NCI-H345 treated with DMSO at 0.1 percent for 48 hours (cell line): ENCODE measurements around the gene BCAT1.
"Not testable (repeated sequence)": the region's sequence is repeated elsewhere in the genome, so short reads cannot be mapped to it uniquely, and the experiment has no call there.

Source experiments
- DNase-seq: peaks from one replicate; lab custom pipeline; 2025; ENCODE audit not compliant: unreplicated experiment; lab: John Stamatoyannopoulos, UW

Gene BCAT1

DNA sequence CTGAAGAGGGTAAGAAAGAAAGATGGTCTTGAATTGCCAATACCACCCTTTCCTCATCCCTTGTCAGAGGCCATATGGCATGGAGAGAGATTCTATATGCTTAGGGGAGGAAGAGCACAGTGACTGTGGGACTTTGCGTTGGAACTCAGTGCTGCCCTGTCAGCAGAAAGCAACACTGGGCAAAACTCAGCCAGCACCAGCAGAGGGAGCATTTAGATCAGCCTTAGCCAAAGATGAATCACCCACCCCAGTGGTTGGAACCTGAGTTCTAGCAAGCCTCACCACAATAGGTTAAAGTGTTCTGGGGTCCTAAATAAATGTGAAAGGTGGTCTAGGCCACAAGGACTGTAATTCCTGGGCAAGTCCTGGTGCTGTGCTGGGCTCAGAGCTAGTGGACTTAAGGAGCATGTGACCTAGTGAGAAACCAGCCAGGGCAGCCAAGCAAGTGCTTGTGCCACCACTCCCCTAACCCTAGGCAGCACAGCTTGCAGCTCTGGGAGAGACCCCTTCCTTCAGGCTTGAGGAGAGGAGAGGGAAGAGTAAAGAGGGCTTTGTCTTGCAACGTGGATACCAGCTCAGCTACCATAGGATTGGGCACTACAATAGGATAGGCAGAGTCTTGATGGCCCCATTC is 11.4 kb upstream of the BCAT1 start:
- no peak for DNase-seq

GRCh38 chr12:24956351-24956750 is 7.5 kb upstream of the BCAT1 start:
- not testable (repeated sequence) for DNase-seq

DNA sequence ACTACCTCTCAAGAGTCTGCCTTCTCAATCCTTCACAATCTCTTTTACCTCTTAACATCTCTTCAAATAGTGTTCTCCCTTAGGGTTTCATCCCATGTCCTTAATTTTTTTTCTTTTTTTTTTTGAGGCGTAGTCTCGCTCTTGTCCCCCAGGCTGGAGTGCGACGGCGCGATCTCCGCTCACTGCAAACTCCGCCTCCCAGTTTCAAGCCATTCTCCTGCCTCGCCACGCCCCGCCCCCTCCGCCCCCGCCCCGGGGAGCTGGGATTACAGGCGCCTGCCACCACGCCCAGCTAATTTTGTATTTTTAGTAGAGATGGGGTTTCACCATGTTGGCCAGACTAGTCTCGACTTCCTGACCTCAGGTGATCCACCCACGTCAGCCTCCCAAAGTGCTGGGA is 7.0 kb upstream of the BCAT1 start:
- no peak for DNase-seq

- DNase-seq, result no peak
Observed at GRCh38 chr12:24955389-24955788, 6.5 kb upstream of the BCAT1 start.

DNA sequence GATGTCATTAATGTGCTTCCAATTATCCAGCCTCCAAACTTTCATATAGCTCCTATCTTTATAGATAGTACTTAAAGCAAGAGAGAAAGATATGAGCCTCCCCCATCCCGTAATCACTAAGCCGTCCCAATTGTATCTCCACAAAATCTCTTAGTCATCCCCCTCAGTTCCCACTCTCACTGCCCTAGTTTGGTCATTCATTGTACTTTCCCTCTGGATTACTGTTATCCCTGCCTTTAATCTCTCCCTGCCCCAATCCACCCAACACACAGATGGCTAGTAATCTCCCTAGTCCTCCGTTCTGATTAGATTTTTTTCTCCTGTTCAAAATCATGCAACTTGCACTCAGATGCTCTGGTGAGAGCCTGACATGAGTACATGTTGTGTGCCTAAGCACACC is 5.4 kb upstream of the BCAT1 start:
- no peak for DNase-seq

- no peak for DNase-seq
Observed at GRCh38 chr12:24952389-24952788, 3.5 kb upstream of the BCAT1 start.

GRCh38 chr12:24950231-24950834 is 1.4 kb upstream of the BCAT1 start:
- DNase-seq, result no peak

DNA sequence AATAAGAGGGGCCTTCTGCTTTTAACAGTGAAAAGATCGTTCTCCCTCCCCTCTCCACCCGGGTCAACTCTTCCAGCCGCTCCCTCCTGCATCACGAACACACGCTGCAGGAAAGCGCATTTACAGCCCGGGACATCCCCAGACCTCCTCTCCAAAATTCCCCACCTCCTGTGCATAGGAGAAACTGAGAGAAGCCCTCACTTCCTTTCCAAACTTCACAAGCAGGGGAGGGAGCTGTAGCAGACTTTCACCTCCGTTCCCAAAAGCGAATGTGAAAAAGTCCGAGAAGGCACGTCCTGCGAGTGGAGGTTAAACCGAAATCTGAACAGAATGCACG is 513 bp downstream of the BCAT1 start:
- no peak for DNase-seq

GRCh38 chr12:24947541-24948419 is 1.1 kb downstream of the BCAT1 start:
- DNase-seq, result no peak

DNA sequence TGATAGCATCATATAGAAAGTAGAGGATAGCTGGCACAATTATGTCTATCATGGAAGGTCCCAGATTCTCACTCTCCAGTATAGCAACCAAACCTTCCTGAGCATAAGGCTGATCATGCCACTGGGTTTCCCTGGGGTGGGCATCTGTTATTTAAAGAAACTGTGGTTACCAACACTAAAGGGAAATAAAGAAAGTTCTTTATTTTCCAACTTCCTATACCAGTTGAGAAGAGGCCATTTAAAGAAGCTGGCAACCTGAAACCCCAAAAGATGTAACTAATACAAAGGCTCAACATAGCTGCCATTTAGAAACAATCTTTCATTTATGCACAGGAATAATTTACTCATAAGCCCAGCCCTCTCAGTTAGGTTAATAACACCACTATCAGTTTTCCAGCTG is 3.1 kb downstream of the BCAT1 start:
- DNase-seq, result no peak

- DNase-seq, result no peak
Observed at GRCh38 chr12:24945039-24945438, 3.9 kb downstream of the BCAT1 start.

DNA sequence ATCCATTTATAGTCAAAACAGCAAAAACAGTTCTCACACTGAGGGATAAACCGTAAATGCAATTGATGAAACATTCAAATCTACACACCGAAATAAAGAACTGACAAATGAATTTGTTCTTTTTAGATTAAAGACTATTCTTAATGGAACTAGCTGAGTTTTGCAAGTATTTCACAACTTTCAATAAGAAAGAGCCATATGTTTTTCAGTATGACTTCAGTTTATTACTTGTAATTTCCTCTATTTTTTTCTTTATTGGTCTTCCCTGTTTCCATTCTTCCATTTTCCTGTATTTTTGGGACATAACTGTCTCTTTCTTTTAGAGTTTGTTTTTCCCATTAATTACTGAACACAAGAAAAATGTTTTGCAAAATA is 4.3 kb downstream of the BCAT1 start:
- DNase-seq, result no peak

DNA sequence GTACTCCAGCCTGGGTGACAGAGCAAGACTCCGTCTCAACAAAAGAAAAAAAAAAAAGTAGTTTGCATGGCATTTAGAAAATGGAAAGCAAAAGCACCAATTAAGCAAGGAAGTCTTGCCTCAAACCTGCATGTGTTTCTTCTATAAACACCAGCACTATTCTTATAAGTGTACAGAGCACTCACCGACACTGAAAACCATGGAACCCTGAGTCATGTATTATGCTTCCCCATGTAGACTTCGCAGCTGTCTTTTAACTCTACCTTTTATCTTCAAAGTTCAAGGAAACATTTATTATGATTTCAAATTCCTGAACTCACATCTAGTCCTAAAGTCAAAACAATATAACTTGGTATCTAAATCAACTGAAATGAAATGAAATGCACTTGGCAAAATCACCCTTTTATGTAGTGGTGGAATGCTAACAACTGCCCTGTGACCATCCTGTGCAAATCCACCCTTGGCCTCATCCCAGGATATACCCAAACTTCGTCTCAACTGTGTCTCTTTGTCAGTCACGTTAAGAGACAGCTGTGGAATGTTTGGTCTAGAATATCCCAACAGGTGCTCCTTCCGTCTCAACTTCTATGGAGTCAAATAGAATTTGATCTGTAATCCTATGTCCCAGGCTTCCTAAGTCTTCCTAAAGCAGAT is 4.8 kb downstream of the BCAT1 start:
- no peak for DNase-seq

GRCh38 chr12:24940157-24940556 is 8.7 kb downstream of the BCAT1 start:
- DNase-seq, result no peak

DNA sequence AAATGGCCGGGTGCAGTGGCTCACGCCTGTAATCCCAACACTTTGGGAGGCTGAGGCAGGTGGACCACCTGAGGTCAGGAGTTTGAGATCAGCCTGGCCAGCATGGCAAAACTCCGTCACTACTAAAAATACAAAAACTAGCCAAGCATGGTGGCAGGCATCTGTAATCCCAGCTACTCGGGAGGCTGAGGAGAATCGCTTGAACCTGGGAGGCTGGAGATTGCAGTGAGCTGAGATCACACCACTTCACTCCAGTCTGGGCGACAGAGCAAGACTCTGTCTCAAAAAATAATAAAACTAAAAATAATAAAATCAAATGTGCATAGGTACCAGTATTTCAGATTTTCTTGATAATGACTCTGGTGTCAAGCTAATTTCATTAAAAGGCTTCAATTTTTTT is 9.3 kb downstream of the BCAT1 start:
- not testable (repeated sequence) for DNase-seq

DNA sequence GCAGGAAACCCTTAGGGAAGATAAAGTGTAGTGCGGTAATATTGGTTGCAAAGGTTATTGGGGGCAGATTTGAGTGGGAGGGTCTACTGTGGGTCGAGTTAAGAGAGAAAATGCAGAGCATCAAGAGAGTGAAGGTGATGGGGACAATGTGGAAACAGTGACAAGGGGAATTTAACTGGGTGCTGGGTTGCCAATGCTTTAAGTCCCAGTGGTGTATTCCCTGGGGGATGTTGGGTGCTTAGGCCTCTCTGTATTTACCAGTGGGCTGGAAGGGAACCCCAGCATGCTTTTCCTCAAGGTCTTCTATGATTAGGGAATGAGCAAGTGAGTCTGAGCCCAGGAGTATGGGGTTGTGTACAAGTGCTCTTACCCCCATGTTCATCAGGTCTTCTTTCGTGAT is 10.6 kb downstream of the BCAT1 start:
- DNase-seq, result no peak

GRCh38 chr12:24937553-24938244 is 11.2 kb downstream of the BCAT1 start:
- DNase-seq, result no peak

DNA sequence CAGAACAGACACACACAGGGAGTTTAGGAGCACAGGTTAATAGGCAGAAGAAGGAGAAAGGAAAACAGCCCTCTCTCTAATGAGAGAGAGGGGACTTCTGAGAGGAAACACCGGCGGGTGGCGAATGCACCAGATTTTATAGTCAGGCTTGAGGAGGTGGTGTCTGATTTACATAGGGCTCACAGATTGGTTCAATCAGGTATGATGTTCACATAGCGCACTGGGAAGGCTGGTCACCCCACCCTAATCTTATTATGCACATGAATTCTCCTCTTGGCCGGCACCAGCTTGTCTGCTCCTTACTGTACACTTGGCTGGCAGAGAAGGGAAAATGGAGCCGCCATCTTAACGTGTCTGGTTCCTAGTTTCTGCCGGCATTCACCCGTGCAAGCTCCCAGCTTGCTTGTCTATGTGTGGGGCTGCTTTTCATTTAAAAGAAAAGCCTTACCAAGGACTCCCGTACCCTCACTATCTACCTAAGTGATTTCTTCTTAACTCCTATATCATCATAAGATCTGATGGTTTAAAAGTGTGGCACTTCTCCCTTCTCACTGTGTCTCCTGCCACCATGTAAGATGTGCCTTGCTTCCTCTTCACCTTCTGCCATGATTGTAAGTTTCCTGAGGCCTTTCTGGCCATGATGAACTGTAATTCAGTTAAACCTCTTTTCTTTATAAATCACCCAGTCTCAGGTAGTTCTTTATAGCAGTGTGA is 15.1 kb downstream of the BCAT1 start:
- DNase-seq, result no peak

DNA sequence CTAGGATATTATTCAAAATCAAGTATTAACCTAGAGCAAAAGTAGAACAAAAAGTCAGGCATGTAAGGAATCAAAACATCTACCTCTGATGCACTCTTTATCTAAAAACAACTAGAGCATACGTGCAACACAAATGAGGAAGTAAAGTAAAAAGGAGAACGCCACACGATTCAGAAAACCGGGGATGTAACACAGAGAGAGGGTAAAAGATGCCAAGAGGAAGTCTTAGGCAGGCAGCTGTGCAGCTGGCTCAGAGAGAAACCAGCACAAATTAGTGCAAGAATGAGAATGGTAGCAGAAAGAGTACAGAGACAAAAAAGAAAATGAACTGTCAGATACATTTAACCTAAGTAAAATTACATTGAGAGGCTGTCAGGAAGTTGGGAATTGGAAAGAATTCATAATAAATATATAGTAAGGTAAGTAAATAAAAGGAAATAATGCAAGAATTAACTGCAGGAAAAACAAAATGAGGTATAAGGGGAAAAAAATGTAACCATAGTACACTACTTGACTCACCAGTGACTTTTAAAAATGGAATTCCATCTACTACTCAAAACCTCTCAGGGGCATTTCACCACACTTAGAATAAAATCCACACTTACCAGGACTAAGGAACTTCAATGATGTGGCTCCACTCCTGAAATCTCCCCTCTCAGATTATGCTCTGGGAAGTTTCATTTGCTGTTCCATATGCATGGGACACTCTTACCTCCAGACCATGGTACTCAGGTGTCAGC is 17.1 kb downstream of the BCAT1 start:
- no peak for DNase-seq

DNA sequence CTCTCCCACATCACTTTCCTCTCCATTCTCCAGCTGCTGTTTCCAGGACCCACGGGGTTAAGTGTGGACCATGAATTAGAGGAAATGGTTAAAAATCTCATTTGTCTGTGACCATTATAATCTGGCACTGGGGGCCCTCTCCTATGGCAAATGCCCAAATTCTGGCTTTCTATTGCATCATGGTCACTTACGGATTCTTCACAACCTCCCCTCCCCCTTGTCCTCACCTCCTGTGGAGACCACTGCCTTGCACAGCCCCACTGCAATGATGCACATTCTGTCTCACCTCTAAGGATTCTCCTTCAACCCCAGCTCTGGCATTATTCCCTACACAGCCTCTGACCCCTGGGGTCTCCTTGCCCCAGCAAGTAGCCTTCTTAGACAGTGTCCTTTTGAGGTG is 18.9 kb downstream of the BCAT1 start:
- DNase-seq, result no peak
